ENCODE measurements around the gene DNTT.

DNTT gene

GRCh38 chr10:96387161-96387560, 82.9 kb downstream of the DNTT start:
- no peak for DNase-seq

GRCh38 chr10:96387601-96388000, 83.4 kb downstream of the DNTT start:
- no peak for DNase-seq

All from femur (tissue), 1 donor.